Caco-2 (cell line): ENCODE measurements around the gene GADD45GIP1. TPM values are rescaled to one million over a fixed set of nuclear protein-coding genes. Genes with fewer than 3 reads are reported as not detected.

Experiments
- BruUV-seq: library from RNA; stranded (reverse); fragments of 400-500 nt; replicated peaks from 2 replicates; lab custom pipeline; 2021; lab: Mats Ljungman, UMichigan
- CTCF ChIA-PET: fragments of 300-600 bp; sonication (Branson Sonifier 250); formaldehyde crosslinking; loops from one replicate; lab custom pipeline; 2022; ENCODE audit warnings: antibody characterized with exemption; lab: Charles Lee
- POLR2A ChIA-PET: fragments of 300-600 bp; sonication (Branson Sonifier 250); formaldehyde crosslinking; loops from one replicate; lab custom pipeline; 2022; ENCODE audit warnings: antibody characterized with exemption; lab: Charles Lee
- DNase-seq, 2 experiments: peaks; one replicate each; pipeline versions ENCODE4 v3.0.0 to v3.0.0-alpha.2; 2020 to 2022
- H3K27me3 ChIP-seq: replicated peaks from 2 replicates; pipeline ENCODE4 v1.6.0; 2011; ENCODE audit warnings: low read length; ENCODE audit not compliant: control insufficient read depth, insufficient read depth
- H3K36me3 ChIP-seq: 2 replicates; pipeline ENCODE4 v1.5.1; 2011; ENCODE audit warnings: low read length; ENCODE audit not compliant: control insufficient read depth, insufficient read depth
- H3K4me1 ChIP-seq: fragments of 250-450 bp; sonication (Bioruptor Pico); 2 replicates; pipeline ENCODE4 v1.5.1; 2020; ENCODE audit warnings: mild to moderate bottlenecking
- H3K4me3 ChIP-seq: 2 replicates; pipeline ENCODE4 v1.5.1; 2011; ENCODE audit warnings: low read depth, mild to moderate bottlenecking, control low read depth, low read length
- H3K9me3 ChIP-seq: fragments of 250-450 bp; sonication (Bioruptor Pico); 2 replicates; pipeline ENCODE4 v1.5.1; 2020; ENCODE audit warnings: mild to moderate bottlenecking, moderate library complexity
- H3K27ac Mint-ChIP-seq: one replicate; pipeline ENCODE4 v1.8.0; 2022; ENCODE audit warnings: mixed read lengths; ENCODE audit not compliant: unreplicated experiment
- H3K27me3 Mint-ChIP-seq: one replicate; pipeline ENCODE4 v1.8.0; 2022; ENCODE audit warnings: mixed read lengths; ENCODE audit not compliant: insufficient read depth, unreplicated experiment
- H3K36me3 Mint-ChIP-seq: one replicate; pipeline ENCODE4 v1.8.0; 2022; ENCODE audit warnings: mild to moderate bottlenecking, mixed read lengths; ENCODE audit not compliant: insufficient read depth, unreplicated experiment
- H3K4me1 Mint-ChIP-seq: one replicate; pipeline ENCODE4 v1.8.0; 2022; ENCODE audit warnings: low read depth, mixed read lengths; ENCODE audit not compliant: unreplicated experiment
- H3K4me3 Mint-ChIP-seq: one replicate; pipeline ENCODE4 v1.8.0; 2022; ENCODE audit warnings: mild to moderate bottlenecking, moderate library complexity, mixed read lengths; ENCODE audit not compliant: unreplicated experiment
- H3K9me3 Mint-ChIP-seq: one replicate; pipeline ENCODE4 v1.8.0; 2022; ENCODE audit warnings: mixed read lengths; ENCODE audit not compliant: unreplicated experiment
- intact Hi-C: fragments of 100-400 bp; cut with micrococcal nuclease; formaldehyde crosslinking; loops from one replicate; pipeline ENCODE4 v1.10.0; 2022; ENCODE audit not compliant: unreplicated experiment
- total RNA-seq: library from RNA; stranded (reverse); gene quantifications from 2 replicates; pipeline ENCODE4 v1.2.3, GENCODE V29; 2022
- TF ChIP-seq, protein P1 (sequence below), 2 experiments: fragments of 200-600 bp in 1 of 2; IDR thresholded peaks; 1 replicate in 1 of 2; 2 replicates in 1 of 2; pipeline versions ENCODE4 v1.5.1 to v1.8.0; 2011 to 2022; ENCODE audit warnings: antibody characterized with exemption in 1 of 2, control low read depth in 1 of 2, inconsistent platforms in 1 of 2, low read depth in 1 of 2, low read length in 1 of 2, mild to moderate bottlenecking in 1 of 2, moderate library complexity in 1 of 2; ENCODE audit not compliant: insufficient read depth in 1 of 2, severe bottlenecking in 1 of 2, unreplicated experiment in 1 of 2

The GADD45GIP1 gene
- total RNA-seq, 1 experiment from 2014 or later = 39.3 TPM

DNA sequence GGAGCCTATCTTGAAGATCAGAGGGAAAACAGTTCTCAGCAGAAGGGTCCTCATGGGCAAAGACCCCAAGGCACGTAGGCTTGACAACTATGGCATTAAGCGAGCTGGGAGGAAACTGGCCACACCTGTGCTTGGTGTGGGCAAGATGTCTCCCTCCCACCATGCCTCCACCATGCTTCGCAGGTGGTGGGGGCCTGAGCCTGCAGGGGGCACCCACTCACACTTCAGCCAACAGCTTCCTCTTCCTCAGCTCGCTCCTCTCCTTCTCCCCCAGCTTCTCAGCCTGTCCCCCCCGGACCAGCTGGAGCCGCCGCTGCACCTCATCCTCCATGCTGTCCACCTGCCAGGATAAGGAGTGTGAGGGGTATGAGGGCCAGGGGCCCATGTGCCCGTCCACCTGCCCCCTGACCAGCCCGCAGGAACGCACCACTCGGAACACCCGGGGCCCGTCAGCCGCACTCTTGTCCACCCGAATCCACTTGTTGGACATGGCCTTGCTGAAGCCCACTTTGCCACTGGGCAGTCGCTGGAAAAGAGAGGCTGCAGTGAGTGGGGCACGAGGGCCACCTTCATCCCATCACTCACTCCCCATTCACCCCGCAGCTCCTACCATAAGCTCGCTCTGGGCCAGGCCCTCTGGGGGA, 26.9 kb downstream of the GADD45GIP1 start:
- DNase-seq = no peak
- H3K36me3 ChIP-seq = peaks cover 5% of the 10 kb centered on the region
- CTCF ChIA-PET = interaction anchor here (0.6 kb wide), 1 partner anchor 868 kb away, joined by 3 read pairs; no protein-coding TSS in a partner anchor
- H3K27me3 Mint-ChIP-seq = no peaks in the 10 kb centered on the region
- H3K36me3 Mint-ChIP-seq = peaks cover 71% of the 10 kb centered on the region
- BruUV-seq = no TSS peak
- TF ChIP-seq, protein P1, sequence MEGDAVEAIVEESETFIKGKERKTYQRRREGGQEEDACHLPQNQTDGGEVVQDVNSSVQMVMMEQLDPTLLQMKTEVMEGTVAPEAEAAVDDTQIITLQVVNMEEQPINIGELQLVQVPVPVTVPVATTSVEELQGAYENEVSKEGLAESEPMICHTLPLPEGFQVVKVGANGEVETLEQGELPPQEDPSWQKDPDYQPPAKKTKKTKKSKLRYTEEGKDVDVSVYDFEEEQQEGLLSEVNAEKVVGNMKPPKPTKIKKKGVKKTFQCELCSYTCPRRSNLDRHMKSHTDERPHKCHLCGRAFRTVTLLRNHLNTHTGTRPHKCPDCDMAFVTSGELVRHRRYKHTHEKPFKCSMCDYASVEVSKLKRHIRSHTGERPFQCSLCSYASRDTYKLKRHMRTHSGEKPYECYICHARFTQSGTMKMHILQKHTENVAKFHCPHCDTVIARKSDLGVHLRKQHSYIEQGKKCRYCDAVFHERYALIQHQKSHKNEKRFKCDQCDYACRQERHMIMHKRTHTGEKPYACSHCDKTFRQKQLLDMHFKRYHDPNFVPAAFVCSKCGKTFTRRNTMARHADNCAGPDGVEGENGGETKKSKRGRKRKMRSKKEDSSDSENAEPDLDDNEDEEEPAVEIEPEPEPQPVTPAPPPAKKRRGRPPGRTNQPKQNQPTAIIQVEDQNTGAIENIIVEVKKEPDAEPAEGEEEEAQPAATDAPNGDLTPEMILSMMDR (IDR thresholded peaks at IDR 0.05; ENCODE audit: insufficient read depth in 1 of 2, low read depth in 1 of 2, low read length in 1 of 2, severe bottlenecking in 1 of 2, unreplicated experiment in 1 of 2) = no peak
- peaks cover 12% of the 10 kb centered on the region for H3K4me1 Mint-ChIP-seq
- POLR2A ChIA-PET = interaction anchor here (1.0 kb wide), 1 partner anchor 39 kb away, joined by 4 read pairs; the partner anchor contains the start of gene GCDH
- H3K4me3 ChIP-seq = no peak overlapping the region
- no peaks in the 10 kb centered on the region for H3K9me3 ChIP-seq
- intact Hi-C loops = no loop called here
- no peak overlapping the region for H3K27ac Mint-ChIP-seq
- H3K4me1 ChIP-seq = 0 out of 2 replicates have a peak, but pooled peaks cover 9% of the 10 kb centered on the region
- no peaks in the 10 kb centered on the region for H3K27me3 ChIP-seq
- no peaks in the 10 kb centered on the region for H3K9me3 Mint-ChIP-seq
- no peak overlapping the region for H3K4me3 Mint-ChIP-seq

DNA sequence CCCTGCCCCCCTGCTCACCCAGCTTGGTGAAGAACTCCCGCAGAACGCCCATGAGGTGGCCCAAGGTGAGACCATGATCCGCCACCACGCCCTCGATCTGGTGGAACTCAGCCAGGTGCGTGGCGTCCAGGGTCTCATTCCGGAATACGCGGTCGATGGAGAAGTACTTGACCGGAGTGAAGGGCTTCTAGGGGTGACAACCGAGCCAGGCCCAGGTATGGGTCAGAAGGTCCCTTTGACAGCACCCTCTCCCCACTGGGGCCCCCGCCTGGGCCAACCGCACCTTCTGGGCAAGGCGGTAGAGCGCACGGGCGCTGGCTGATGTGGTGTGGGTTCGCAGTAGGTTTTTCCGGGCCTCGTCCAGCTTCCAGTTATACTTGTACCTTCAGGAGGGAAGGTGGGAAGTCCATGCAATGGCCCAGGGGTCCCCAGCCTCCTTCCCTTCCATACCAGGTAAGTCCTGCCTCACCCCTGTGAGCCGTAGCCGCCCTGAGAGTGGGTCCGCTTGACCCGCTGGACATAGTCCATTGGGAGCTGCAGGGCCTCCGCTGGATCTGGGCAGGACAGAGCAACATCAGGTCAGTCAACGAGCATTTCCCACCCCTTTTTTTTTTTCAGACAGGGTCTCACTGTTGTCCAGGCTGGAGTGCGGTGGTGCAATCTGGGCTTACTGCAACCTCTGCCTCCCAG, 32.3 kb downstream of the GADD45GIP1 start:
- no peaks in the 10 kb centered on the region for H3K4me1 Mint-ChIP-seq
- no peaks in the 10 kb centered on the region for H3K27me3 Mint-ChIP-seq
- no peak for DNase-seq
- H3K27me3 ChIP-seq = no peaks in the 10 kb centered on the region
- POLR2A ChIA-PET = no interaction called here
- no peak overlapping the region for H3K4me3 ChIP-seq
- no peak overlapping the region for H3K4me3 Mint-ChIP-seq
- no peaks in the 10 kb centered on the region for H3K4me1 ChIP-seq
- intact Hi-C loops = no loop called here
- H3K36me3 Mint-ChIP-seq = peaks cover 85% of the 10 kb centered on the region
- H3K27ac Mint-ChIP-seq = no peak overlapping the region
- CTCF ChIA-PET = no interaction called here
- no TSS peak for BruUV-seq
- H3K9me3 Mint-ChIP-seq = no peaks in the 10 kb centered on the region
- TF ChIP-seq, protein P1 (IDR thresholded peaks at IDR 0.05; ENCODE audit: insufficient read depth in 1 of 2, low read depth in 1 of 2, low read length in 1 of 2, severe bottlenecking in 1 of 2, unreplicated experiment in 1 of 2) = no peak
- peaks cover 4% of the 10 kb centered on the region for H3K36me3 ChIP-seq
- no peaks in the 10 kb centered on the region for H3K9me3 ChIP-seq

DNA sequence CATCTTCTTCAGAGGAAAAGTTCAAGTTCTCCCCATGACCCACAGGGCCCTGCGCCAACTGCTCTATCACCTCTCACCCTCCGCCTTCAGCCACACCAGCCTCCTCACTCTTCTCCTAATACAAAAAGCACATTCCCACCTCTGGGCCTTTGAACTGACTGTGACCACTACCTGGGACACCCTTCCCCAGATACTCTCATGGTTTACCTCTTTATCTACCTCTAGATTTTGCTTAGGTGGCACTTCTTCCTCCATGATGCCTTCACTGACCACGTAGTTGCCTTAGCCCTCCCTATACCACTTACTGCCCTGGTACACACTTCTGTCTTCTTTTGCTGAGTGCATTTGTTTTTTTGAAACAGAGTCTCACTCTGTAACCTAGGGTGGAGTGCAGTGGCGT, 34.1 kb downstream of the GADD45GIP1 start:
- no peaks in the 10 kb centered on the region for H3K9me3 Mint-ChIP-seq
- H3K4me1 ChIP-seq = no peaks in the 10 kb centered on the region
- H3K9me3 ChIP-seq = no peaks in the 10 kb centered on the region
- no peaks in the 10 kb centered on the region for H3K27me3 ChIP-seq
- intact Hi-C loops = no loop called here
- POLR2A ChIA-PET = no interaction called here
- no peak overlapping the region for H3K4me3 ChIP-seq
- TF ChIP-seq, protein P1 (IDR thresholded peaks at IDR 0.05; ENCODE audit: insufficient read depth in 1 of 2, low read depth in 1 of 2, low read length in 1 of 2, severe bottlenecking in 1 of 2, unreplicated experiment in 1 of 2) = no peak
- no peak overlapping the region for H3K27ac Mint-ChIP-seq
- no peaks in the 10 kb centered on the region for H3K27me3 Mint-ChIP-seq
- CTCF ChIA-PET = no interaction called here
- DNase-seq = no peak
- H3K4me3 Mint-ChIP-seq = no peak overlapping the region
- no TSS peak for BruUV-seq
- no peaks in the 10 kb centered on the region for H3K4me1 Mint-ChIP-seq
- H3K36me3 ChIP-seq = peaks cover 1% of the 10 kb centered on the region
- H3K36me3 Mint-ChIP-seq = peaks cover 85% of the 10 kb centered on the region
